ENCODE data around the gene RAPGEF6. TPM values are rescaled to one million over a fixed set of nuclear protein-coding genes. Genes with fewer than 3 reads are reported as not detected.

Gene RAPGEF6
- total and polyA plus RNA-seq, 8 donors, result 1.4 to 43.9 (median 18.1) TPM

DNA sequence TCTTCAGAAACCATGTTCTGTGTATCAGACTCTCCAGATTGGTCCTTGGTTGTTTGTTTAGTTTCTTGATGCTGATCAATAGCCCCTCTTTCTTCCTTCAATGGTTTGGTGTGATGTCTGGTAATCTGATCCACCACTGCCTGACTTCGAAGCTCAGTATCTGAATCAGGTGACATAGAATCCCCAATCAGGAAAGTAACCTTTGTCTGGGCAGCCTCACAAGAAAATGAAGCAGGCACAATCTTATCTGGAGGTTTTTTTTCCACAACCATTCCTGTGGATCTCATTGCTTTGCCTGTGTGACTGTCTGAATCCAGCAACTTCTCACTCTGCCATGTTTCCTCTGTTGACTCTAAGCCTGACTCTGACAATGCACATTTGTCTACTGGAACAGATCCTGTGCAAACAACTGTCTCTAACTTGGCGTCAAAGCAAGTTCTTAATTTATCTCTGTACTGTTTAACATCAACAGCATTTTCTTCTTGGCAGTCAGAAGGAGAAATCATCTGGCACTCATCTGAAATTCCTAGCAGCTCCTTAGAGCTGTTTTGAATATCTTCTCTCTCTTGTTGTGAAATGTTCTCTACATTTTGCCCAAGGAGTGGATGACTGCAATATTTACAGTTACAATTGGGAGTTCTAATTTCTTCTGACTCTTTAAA lies 37.1 kb upstream of the RAPGEF6 start:
- Histone ChIP-seq H3K36me3 (peaks cover 14 to 87% (median 66%) of the 10 kb centered on the region in 4 donors), H3K9me3 (no peaks in the 10 kb centered on the region), H3K27me3 (no peaks in the 10 kb centered on the region), H3K27ac (peak overlapping the region; percentile 14 to 76 (median 72)), H3K4me3 (no peak overlapping the region), H3K4me1 (peaks cover 9 to 39% (median 28%) of the 10 kb centered on the region in 4 donors)
- intact Hi-C loops (cut with DNase I; ENCODE audit: low total_unique reads), result no loop called here
- 12 to 36% (median 21%) methylated on average over 2 of the region's 2 CpGs for WGBS, 5 donors
- peak in 1 of 2 donors; percentile 87 for DNase-seq
- TF ChIP-seq EP300 (IDR thresholded peaks at IDR 0.05), result no peak
- peak; percentile 74 to 83 (median 79) for TF ChIP-seq POLR2AphosphoS5 (IDR thresholded peaks at IDR 0.05)

DNA sequence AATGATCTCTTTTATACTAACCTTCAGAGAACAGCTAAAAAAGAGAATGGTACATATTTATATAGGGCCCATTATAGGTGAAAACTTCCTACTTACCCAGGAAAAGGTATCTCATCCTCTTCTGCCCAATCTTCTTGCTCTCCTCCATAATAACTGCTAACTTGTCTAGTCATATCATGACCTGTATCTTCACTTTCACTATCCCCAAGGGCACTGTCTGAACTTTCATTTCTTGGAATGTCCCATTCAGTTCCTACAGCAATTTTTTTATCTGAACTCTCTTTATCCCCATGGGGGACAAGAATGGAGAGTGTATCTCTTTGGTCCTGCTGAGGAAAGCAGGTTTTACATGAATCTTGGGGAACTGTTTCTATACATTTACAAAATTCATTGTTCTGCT lies 36.4 kb upstream of the RAPGEF6 start:
- H3K9me3 ChIP-seq, result no peaks in the 10 kb centered on the region
- peaks cover 8 to 84% (median 59%) of the 10 kb centered on the region in 4 donors for H3K36me3 ChIP-seq
- TF ChIP-seq, protein P1, sequence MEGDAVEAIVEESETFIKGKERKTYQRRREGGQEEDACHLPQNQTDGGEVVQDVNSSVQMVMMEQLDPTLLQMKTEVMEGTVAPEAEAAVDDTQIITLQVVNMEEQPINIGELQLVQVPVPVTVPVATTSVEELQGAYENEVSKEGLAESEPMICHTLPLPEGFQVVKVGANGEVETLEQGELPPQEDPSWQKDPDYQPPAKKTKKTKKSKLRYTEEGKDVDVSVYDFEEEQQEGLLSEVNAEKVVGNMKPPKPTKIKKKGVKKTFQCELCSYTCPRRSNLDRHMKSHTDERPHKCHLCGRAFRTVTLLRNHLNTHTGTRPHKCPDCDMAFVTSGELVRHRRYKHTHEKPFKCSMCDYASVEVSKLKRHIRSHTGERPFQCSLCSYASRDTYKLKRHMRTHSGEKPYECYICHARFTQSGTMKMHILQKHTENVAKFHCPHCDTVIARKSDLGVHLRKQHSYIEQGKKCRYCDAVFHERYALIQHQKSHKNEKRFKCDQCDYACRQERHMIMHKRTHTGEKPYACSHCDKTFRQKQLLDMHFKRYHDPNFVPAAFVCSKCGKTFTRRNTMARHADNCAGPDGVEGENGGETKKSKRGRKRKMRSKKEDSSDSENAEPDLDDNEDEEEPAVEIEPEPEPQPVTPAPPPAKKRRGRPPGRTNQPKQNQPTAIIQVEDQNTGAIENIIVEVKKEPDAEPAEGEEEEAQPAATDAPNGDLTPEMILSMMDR (IDR thresholded peaks at IDR 0.05), result no peak
- TF ChIP-seq POLR2AphosphoS5 (IDR thresholded peaks at IDR 0.05), result no peak
- no peak for TF ChIP-seq POLR2A (IDR thresholded peaks at IDR 0.05)
- TF ChIP-seq EP300 (IDR thresholded peaks at IDR 0.05), result no peak
- DNase-seq, result no peak
- H3K27me3 ChIP-seq, result no peaks in the 10 kb centered on the region
- H3K4me1 ChIP-seq, result peaks cover 9 to 39% (median 28%) of the 10 kb centered on the region in 4 donors
- intact Hi-C loops (cut with DNase I; ENCODE audit: low total_unique reads), result no loop called here
- peak overlapping the region in 4 of 5 donors; percentile 67 to 76 (median 72) for H3K27ac ChIP-seq
- no peak overlapping the region for H3K4me3 ChIP-seq

DNA sequence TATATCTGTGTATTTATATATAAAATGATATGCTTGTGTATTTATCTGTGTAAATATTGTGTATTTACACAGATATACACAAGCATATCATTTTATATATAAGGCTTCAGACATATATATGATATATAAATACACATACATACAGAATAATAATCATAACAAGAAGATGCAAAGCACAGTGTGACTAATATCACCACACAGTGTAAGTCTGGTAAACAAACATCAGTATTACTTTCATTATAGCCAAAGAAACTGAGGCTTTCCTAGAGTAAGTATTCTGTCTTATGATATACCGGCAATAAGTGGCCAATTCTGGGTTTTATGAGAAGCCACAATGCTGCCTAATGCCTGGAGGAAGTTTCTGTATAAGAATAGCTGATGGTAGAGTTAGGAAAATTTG lies 29.9 kb upstream of the RAPGEF6 start:
- peaks cover 0 to 21% (median 8%) of the 10 kb centered on the region in 4 donors for H3K9me3 ChIP-seq
- no peak for DNase-seq
- H3K36me3 ChIP-seq, result peaks cover 24 to 78% (median 68%) of the 10 kb centered on the region in 4 donors
- intact Hi-C loops (cut with DNase I; ENCODE audit: low total_unique reads), result no loop called here
- 94 to 97% (median 95%) methylated on average over 1 of the region's 1 CpG for WGBS, 5 donors
- no peaks in the 10 kb centered on the region for H3K4me1 ChIP-seq
- no peak overlapping the region for H3K4me3 ChIP-seq
- no peak for TF ChIP-seq EP300 (IDR thresholded peaks at IDR 0.05)
- TF ChIP-seq, protein P1 (IDR thresholded peaks at IDR 0.05), result no peak
- no peak for TF ChIP-seq POLR2A (IDR thresholded peaks at IDR 0.05)
- TF ChIP-seq POLR2AphosphoS5 (IDR thresholded peaks at IDR 0.05), result no peak
- H3K27ac ChIP-seq, result no peak overlapping the region
- H3K27me3 ChIP-seq, result no peaks in the 10 kb centered on the region

DNA sequence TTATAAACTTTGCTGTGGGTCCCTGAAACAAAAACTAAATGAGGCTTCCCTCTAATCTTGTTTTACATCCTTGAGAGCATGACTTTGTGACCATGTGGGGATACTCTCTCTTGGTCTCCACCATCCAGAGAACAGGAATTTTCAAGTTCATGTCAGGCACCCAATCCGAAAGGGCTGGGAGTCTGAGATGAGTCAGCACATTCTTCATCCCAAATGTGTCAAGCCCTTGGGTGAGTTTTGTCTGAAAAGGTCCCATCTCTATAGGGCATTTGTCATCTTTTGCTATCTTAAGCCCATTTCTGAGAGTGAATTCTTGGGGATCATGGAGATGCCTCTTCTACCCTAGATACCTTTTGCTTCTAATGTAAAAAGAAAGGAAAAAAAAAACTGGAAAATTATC lies 26.9 kb upstream of the RAPGEF6 start:
- Histone ChIP-seq H3K9me3 (peaks cover 0 to 26% (median 12%) of the 10 kb centered on the region in 4 donors), H3K36me3 (peaks cover 31 to 70% (median 59%) of the 10 kb centered on the region in 4 donors), H3K27me3 (no peaks in the 10 kb centered on the region), H3K4me3 (no peak overlapping the region), H3K4me1 (peaks cover 0 to 8% (median 4%) of the 10 kb centered on the region in 4 donors), H3K27ac (no peak overlapping the region)
- TF ChIP-seq POLR2A (IDR thresholded peaks at IDR 0.05) (no peak), POLR2AphosphoS5 (IDR thresholded peaks at IDR 0.05) (no peak), EP300 (IDR thresholded peaks at IDR 0.05) (no peak)
- TF ChIP-seq, protein P1 (IDR thresholded peaks at IDR 0.05), result no peak
- DNase-seq, result no peak
- WGBS, 5 donors, result 88 to 97% (median 93%) methylated on average over 1 of the region's 1 CpG
- intact Hi-C loops (cut with DNase I; ENCODE audit: low total_unique reads), result no loop called here

DNA sequence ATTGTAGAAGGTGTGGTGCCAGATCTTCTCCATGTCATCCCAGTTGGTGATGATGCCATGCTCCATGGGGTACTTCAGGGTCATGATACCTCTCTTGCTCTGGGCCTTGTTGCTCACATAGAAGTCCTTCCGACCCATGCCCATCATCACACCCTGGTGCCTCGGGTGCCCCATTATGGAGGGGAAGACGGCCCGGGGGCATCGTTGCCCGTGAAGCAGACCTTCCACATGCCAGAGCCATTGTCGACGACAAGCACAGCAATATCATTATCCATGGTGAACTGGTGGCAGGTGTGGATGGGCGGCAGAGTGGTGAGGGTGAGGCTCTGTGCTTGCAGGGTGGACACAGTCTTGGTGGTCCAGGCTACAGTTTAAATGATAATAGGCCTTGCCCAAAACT lies 24.8 kb upstream of the RAPGEF6 start:
- peaks cover 0 to 12% (median 4%) of the 10 kb centered on the region in 4 donors for H3K4me1 ChIP-seq
- peaks cover 31 to 72% (median 55%) of the 10 kb centered on the region in 4 donors for H3K36me3 ChIP-seq
- H3K27ac ChIP-seq, result no peak overlapping the region
- no peak overlapping the region for H3K4me3 ChIP-seq
- no peak for DNase-seq
- H3K27me3 ChIP-seq, result no peaks in the 10 kb centered on the region
- intact Hi-C loops (cut with DNase I; ENCODE audit: low total_unique reads), result no loop called here
- 96 to 99% (median 98%) methylated on average over 8 to 9 of the region's 9 CpGs for WGBS, 5 donors
- peaks cover 0 to 26% (median 12%) of the 10 kb centered on the region in 4 donors for H3K9me3 ChIP-seq
- TF ChIP-seq POLR2AphosphoS5 (IDR thresholded peaks at IDR 0.05) (no peak), POLR2A (IDR thresholded peaks at IDR 0.05) (no peak), EP300 (IDR thresholded peaks at IDR 0.05) (no peak)
- TF ChIP-seq, protein P1 (IDR thresholded peaks at IDR 0.05), result no peak
